ENCODE data around the gene PRDM15.

The PRDM15 gene

DNA sequence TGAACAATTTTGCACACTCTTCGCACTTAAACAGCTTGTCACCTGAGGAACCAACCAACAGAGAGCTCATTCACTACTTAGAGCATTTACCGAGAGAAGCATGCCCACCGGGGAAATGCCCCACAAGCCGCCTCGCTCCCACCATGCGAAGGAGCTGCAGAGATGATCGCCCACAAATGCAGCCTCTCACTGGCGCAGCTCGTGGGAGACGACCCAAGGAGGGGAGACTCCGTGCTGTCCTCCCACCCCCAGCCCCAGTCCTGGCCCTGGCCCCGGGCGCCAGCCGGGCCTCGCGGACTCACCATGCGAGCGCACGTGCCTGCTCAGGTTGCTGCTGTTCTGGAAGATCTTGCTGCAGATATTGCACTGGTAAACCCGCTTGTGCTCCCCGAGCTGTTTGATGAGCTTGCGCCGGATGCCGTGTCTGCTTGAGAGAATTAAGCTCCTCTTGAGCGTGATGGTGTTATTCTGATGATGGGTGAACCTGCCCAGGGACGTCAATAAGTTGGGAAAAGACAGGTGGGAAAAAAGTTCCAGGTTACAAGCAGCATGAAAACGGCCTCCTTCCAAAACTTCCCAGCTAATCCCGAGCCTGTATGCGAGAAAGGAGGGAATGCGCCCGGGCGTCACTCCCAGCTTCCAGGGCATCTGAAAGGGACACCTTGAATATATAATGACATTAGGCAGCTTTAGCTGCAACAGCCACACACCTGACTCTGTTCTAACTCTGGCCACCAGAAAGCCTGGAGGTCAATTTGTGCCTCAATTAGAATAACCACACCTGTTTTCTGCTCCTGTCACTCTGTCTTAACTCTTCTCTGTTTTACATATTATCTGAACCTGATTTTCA is 42.8 kb downstream of the PRDM15 start:
- Mint-ChIP-seq H3K4me1 (ENCODE audit: low read depth) (no peaks in the 10 kb centered on the region), H3K4me3 (no peak overlapping the region), H3K27me3 (no peaks in the 10 kb centered on the region), H3K36me3 (ENCODE audit: low read depth) (peaks cover 61% of the 10 kb centered on the region), H3K27ac (no peak overlapping the region), H3K9me3 (peaks cover 7% of the 10 kb centered on the region)

DNA sequence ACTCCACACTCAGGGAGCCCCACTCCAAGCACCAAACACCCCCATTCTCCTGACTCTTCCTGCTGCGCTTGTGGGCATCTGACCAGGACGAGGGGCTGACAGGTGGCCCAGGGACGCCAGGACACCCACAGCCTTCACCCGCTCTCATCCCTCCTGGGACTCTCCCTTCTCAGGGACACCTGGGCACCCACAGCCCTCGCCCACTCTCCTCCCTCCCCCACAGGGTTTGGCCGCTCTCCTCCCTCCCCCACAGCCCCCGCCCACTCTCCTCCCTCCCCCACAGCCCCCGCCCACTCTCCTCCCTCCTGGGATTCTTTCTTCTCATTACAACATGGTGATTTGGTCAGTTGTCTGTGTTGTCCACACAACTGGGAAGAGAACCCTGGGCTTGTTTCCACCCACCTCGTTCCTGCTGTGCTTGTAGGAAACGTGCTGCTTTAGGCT is 43.4 kb downstream of the PRDM15 start:
- Mint-ChIP-seq H3K4me1 (ENCODE audit: low read depth) (no peaks in the 10 kb centered on the region), H3K36me3 (ENCODE audit: low read depth) (peaks cover 55% of the 10 kb centered on the region), H3K27ac (no peak overlapping the region)

DNA sequence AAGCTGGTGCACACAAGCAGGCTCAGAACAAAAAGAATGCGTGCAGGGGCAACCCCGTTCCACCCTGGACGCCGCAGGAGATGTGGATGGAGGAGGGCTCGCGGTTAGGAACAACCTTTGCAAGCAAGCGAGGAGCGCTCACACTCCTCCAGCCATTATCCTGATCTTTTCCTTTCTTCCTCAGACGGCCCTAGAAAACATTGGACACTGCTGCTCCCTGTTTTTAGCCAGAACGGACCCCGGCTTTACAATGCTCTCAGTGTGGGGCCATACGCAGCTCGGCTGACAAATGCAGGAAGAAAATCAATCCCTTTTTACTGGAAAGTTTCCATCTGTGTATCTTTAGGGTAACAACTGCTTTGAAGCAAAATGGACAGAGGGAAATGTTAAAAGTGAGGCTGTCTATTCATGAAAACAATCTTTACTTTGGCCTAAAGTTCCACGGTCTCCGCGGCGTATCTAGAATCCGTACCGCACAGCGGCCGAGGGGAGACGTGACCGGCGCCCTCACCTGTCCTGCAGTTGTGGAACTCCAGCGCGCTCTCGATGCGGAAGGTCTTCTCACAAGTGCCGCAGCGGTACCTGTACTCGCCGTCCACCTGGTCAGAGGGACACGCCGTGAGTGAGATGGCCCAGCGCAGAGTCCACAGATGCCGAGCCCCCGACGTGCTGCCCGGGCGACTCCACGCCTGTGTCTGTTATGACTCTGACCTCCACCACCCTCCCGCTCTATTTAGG is 44.0 kb downstream of the PRDM15 start:
- Mint-ChIP-seq H3K4me1 (ENCODE audit: low read depth) (no peaks in the 10 kb centered on the region), H3K4me3 (no peak overlapping the region), H3K27ac (no peak overlapping the region)

More for the DNA sequence above, 43.4 kb downstream of the PRDM15 start:
- Mint-ChIP-seq H3K4me3 (no peak overlapping the region), H3K9me3 (peaks cover under 1% of the 10 kb centered on the region), H3K27me3 (no peaks in the 10 kb centered on the region)

DNA sequence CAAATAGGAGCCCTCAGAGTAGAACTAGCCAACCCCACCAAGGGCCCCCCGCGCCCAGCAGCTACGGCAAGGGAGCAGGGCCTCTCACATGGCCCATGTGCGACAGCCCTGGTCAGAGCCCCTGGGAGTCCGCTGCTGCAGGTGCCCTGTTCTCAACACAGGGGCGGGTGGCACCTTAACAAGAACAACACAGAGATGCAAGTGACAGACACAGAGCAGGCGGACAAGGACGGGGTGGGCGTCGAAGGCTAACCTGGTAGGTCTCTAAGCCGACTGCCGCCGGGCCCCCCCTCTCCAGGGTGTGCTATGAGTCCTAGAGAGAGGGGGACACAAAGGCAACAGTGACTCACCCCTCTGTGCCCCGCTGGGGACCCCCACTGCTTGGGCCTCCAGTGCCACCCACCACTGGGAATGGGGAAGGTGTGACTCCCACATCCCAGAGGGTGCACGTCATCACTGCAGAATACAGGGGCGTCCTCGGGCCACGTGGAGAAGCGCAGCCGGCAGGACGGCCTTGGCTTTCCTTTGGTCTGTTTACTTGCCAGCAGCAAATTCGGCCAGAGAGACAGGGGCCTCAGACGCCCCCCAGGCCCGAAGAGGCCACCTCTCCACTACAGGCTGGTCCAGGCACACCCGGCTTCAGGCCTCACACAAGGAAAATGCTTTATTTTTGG is 44.8 kb downstream of the PRDM15 start:
- Mint-ChIP-seq H3K27ac (no peak overlapping the region), H3K4me1 (ENCODE audit: low read depth) (no peaks in the 10 kb centered on the region), H3K27me3 (no peaks in the 10 kb centered on the region), H3K36me3 (ENCODE audit: low read depth) (peaks cover 45% of the 10 kb centered on the region), H3K9me3 (no peaks in the 10 kb centered on the region), H3K4me3 (no peak overlapping the region)

More for the DNA sequence above, 44.0 kb downstream of the PRDM15 start:
- no peaks in the 10 kb centered on the region for H3K27me3 Mint-ChIP-seq
- H3K9me3 Mint-ChIP-seq = no peaks in the 10 kb centered on the region
- peaks cover 49% of the 10 kb centered on the region for H3K36me3 Mint-ChIP-seq (ENCODE audit: low read depth)

DNA sequence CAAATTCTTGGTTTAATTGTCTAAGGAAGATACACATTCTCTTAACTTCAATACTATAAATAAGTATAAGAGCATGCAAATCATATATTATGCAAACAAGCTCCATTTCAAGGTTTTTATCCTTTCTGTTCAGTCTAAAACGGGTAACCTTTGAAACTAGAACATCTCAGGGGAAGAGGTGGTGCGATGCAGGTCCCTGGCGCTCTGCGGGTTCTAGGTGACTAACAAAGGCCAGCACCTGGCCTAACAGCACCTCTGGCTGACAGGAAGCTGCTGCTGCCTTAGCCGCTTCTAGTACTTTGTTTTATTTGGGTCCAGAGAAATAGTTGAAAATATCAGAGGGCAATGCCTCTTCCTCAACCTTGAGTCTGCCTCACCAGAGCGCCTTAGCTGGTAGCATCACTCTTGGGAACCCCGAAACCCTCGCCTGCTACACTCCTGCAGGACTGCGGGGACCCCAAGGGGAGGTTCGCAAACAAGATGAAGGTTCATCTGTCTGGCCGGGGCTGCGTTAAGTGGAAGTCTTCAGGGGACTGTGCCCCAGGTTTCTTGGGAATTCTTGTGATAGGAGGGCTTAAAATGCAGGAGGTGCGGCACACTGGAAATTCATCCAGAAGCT is 45.5 kb downstream of the PRDM15 start:
- Mint-ChIP-seq H3K9me3 (no peaks in the 10 kb centered on the region), H3K27me3 (no peaks in the 10 kb centered on the region), H3K27ac (no peak overlapping the region), H3K4me3 (no peak overlapping the region), H3K36me3 (ENCODE audit: low read depth) (peaks cover 39% of the 10 kb centered on the region), H3K4me1 (ENCODE audit: low read depth) (no peaks in the 10 kb centered on the region)

DNA sequence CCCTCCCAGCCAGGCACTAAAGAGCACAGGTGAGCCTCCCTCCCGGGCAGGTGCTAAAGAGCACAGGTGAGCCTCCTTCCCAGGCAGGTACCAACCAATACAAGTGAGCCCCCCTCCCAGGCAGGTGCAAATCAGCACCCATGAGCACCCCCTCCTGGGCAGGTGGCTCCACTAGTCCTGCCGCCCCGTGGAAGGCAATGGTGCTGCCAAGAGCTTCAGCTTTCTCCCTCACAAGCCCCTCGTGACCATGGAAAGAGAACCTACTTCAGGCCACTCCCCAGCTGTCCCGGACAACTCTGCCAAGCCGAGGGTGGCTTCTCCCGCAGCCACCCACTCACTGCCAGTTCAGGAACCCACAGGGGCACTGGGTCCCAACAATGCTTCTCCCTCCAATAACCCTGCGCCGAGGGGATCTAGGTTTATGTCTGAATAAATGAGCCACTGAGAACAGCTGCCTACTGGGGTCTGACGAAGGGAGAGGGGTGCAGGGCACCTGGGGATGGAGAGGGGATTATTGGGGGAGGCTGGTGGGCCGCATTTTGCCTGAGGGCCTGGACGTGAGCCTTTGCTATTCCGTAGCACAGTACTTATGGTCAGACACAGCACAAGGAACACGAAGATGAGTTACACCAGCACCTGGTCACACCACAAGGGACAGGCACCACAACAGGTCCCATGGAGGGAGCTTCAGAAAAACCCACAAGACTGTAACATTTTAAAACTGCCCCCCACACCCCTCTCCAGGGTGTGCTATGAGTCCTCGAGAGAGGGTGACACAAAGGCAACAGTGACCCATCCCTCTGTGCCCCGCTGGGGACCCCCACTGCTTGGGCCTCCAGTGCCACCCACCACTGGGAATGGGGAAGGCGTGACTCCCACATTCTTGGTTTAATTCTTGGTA is 46.3 kb downstream of the PRDM15 start:
- H3K36me3 Mint-ChIP-seq (ENCODE audit: low read depth) = peaks cover 31% of the 10 kb centered on the region
- no peak overlapping the region for H3K4me3 Mint-ChIP-seq
- no peaks in the 10 kb centered on the region for H3K27me3 Mint-ChIP-seq
- no peaks in the 10 kb centered on the region for H3K9me3 Mint-ChIP-seq
- no peak overlapping the region for H3K27ac Mint-ChIP-seq
- H3K4me1 Mint-ChIP-seq (ENCODE audit: low read depth) = no peaks in the 10 kb centered on the region

DNA sequence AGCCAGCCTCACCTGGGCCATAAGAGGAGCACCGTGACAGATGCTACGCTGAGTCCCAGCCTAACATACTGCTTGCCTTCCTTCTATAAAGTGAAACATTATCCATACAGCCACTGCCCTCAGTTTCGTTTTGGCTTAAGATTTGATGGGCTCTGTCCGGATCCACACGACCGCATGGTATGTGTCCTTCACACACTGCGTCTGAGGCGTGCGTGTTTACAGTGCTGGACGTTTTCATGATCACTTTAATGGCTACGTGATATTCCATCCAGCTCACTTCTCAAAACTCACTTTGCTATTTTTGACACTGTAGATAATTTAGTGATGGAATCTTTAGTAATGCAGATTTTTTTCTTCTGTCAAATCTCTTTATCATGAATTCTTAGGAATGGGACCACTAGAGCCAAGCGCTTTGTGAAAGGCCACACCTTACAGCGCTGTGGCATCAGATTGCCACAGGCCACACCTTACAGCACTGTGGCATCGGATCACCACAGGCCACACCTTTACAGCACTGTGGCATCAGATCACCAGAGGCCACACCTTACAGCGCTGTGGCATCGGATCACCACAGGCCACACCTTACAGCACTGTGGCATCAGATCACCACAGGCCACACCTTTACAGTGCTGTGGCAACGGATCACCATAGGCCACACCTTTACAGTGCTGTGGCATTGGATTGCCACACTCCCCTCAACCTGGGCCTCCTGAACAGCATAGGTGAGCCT is 47.1 kb downstream of the PRDM15 start:
- no peak overlapping the region for H3K27ac Mint-ChIP-seq
- H3K9me3 Mint-ChIP-seq = no peaks in the 10 kb centered on the region
- H3K4me3 Mint-ChIP-seq = no peak overlapping the region
- no peaks in the 10 kb centered on the region for H3K4me1 Mint-ChIP-seq (ENCODE audit: low read depth)
- no peaks in the 10 kb centered on the region for H3K27me3 Mint-ChIP-seq
- peaks cover 26% of the 10 kb centered on the region for H3K36me3 Mint-ChIP-seq (ENCODE audit: low read depth)

DNA sequence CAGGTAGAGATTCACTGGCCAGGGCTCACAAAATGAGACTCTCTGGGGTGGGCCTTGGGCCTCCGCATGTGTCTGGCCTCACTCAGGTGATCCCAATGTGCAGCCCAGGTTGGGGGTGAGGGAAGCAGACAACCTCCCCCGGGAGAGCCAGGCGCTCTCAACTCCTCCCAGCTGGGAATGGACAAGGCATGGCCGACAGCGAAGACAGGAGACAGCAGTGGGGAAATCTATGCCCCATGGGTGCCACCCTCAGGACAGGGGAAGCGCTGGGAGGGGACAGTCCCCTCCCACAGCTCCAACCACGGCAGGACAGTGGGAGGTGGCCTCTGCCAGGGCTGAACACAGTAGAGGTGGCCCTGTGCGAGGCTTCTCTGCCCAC is 47.7 kb downstream of the PRDM15 start:
- Mint-ChIP-seq H3K4me1 (ENCODE audit: low read depth) (no peaks in the 10 kb centered on the region), H3K4me3 (no peak overlapping the region), H3K27ac (no peak overlapping the region), H3K36me3 (ENCODE audit: low read depth) (peaks cover 20% of the 10 kb centered on the region), H3K9me3 (no peaks in the 10 kb centered on the region), H3K27me3 (no peaks in the 10 kb centered on the region)

DNA sequence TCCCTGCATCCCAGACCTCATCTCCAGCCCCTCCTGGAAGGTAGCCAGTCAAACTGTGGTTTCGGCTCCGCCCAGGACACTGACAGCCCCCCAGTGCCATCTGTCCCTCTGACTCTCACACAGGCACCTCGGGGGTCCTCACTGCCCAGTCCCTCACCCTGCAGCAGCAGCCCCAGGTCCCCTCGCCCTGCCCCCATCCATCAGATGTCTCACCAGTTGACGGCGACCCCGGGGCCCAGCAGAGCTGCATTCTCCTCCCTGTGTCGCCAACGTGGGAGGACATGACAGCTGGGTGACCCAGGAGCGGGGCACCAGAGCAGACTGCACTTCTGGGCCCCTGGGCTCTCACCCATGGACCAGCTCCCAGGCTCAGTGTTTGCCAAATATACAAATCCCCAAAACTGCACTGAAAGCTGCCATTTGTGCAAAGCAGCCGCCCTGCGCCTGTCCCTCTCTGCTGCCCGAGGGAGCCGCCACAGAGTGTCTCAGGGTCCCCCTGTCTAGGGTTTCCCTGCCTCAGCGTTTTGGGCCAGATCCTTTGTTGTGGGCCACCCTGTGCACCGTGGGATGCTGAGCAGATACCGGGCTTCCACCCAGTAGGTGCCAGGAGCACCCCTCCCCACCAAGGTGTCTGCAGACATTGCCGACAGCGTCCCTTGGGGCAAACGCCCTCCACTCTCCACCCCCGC is 48.2 kb downstream of the PRDM15 start:
- Mint-ChIP-seq H3K4me1 (ENCODE audit: low read depth) (no peaks in the 10 kb centered on the region), H3K9me3 (no peaks in the 10 kb centered on the region), H3K36me3 (ENCODE audit: low read depth) (peaks cover 17% of the 10 kb centered on the region), H3K27me3 (no peaks in the 10 kb centered on the region), H3K4me3 (no peak overlapping the region), H3K27ac (no peak overlapping the region)

DNA sequence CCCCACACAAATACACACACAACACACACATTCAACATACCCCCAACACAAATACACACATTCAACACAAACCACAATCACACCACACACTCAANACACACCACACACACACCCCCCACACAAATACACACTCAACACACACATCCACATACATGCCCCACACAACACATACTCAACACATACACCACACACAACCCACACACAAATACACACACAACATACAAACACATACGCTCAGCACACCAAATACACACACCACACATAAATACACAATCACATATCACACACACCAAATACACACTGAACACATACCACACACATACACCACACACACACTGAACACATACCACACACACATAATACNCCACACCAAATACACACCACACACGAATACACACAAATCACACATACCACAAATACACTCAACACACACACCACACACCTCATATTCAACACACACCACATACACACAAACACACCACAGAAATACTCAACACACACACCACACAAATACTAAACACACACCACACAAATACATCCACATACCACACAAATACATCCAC is 48.9 kb downstream of the PRDM15 start:
- Mint-ChIP-seq H3K4me3 (no peak overlapping the region), H3K27me3 (no peaks in the 10 kb centered on the region), H3K4me1 (ENCODE audit: low read depth) (no peaks in the 10 kb centered on the region), H3K36me3 (ENCODE audit: low read depth) (peaks cover 16% of the 10 kb centered on the region), H3K9me3 (no peaks in the 10 kb centered on the region), H3K27ac (no peak overlapping the region)

DNA sequence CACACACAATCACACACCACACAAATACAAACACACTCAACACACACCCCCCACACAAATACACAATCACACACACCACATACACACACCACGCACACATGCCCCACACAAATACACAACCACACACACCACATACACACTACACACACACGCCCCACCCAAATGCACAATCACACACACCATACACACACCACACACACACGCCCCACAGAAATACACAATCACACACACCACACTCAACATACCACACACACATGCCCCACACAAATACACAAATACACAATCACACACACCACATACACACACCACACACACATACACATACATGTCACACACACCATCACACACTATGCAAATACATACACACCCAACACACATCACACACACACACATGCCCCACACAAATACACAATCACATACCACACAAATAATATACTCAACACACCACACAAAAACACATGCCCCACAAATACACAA is 50.2 kb downstream of the PRDM15 start:
- Mint-ChIP-seq H3K36me3 (ENCODE audit: low read depth) (peaks cover 17% of the 10 kb centered on the region), H3K27me3 (no peaks in the 10 kb centered on the region), H3K4me3 (no peak overlapping the region), H3K9me3 (no peaks in the 10 kb centered on the region), H3K4me1 (ENCODE audit: low read depth) (no peaks in the 10 kb centered on the region), H3K27ac (no peak overlapping the region)

DNA sequence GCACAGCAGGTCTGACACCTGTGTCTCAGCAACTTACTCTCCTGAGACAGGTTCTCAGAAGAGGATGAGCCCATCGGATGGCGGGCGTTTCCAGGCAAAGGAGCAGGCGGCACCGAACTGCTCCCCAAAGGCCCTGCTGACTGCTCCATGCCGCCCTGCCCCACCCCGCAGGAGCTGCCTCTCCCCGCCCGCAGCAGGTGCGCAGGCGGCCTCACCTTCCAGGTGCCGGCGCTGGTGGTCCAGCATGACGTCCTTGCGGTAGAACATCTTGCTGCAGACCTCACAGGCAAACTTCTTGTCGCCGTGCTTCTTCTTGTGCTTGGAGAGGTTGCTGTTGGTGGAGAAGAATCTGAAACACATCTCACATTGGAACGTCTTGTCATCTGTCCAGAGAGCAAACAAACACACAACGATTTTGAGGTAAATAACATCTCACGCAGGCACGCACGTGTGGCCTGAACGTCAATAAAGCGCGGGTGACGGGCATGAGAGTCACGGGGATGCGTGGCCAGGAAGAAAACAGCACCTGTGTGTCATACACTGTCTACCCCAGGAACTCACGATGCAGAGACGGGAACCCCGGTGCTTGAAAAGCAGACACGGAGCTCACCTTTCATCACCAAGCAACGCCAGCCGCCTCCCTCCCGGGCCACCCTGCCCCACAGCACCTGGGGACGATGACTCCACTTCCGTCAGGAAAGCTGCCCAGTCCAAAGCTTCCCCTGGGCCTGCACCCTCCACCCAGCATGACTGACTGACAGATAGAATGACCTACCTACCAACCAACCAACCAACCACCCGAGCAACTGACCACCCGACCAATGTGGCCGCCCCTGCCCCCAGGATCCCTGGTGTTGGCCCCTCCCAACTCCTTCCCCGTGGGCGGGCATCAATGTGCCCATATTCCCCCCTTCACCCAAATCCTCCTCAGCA is 50.9 kb downstream of the PRDM15 start:
- H3K36me3 Mint-ChIP-seq (ENCODE audit: low read depth) = peaks cover 21% of the 10 kb centered on the region
- no peak overlapping the region for H3K27ac Mint-ChIP-seq
- no peaks in the 10 kb centered on the region for H3K4me1 Mint-ChIP-seq (ENCODE audit: low read depth)
- H3K4me3 Mint-ChIP-seq = no peak overlapping the region
- no peaks in the 10 kb centered on the region for H3K27me3 Mint-ChIP-seq
- no peaks in the 10 kb centered on the region for H3K9me3 Mint-ChIP-seq

All from stimulated activated naive CD8-positive, alpha-beta T cell treated with anti-CD3 and anti-CD28 coated beads, Interleukin-15, Interleukin-2, amounts not matched to agents 100 ng/mL and 50 ng/mL, for 24 hours (primary cell).